Ectodermal cell (in vitro differentiated cells): ENCODE results near the gene UCP2.

Experiments used
- H3K27ac ChIP-seq: 2 replicates; pipeline ENCODE4 v1.7.0; 2013; ENCODE audit warnings: mild to moderate bottlenecking, low read depth, low read length; ENCODE audit not compliant: insufficient read depth, poor library complexity, severe bottlenecking
- H3K27me3 ChIP-seq: 2 replicates; pipeline ENCODE4 v1.7.0; 2013; ENCODE audit warnings: mild to moderate bottlenecking, low read length; ENCODE audit not compliant: insufficient read depth, control insufficient read depth, poor library complexity, severe bottlenecking
- H3K36me3 ChIP-seq: one replicate; pipeline ENCODE4 v1.7.0; 2013; ENCODE audit warnings: low read length; ENCODE audit not compliant: control insufficient read depth, insufficient read depth
- H3K4me1 ChIP-seq: one replicate; pipeline ENCODE4 v1.7.0; 2013; ENCODE audit warnings: low read length; ENCODE audit not compliant: control insufficient read depth, insufficient read depth
- H3K4me3 ChIP-seq: 2 replicates; pipeline ENCODE4 v1.7.0; 2013; ENCODE audit warnings: low read depth, low read length, control low read depth; ENCODE audit not compliant: insufficient read depth
- H3K9me3 ChIP-seq: 2 replicates; pipeline ENCODE4 v1.7.0; 2013; ENCODE audit warnings: mild to moderate bottlenecking, low read length, moderate library complexity; ENCODE audit not compliant: control insufficient read depth
- WGBS, 2 experiments: methylation state at CpG; one replicate each; pipeline ENCODE4 v1.1.7; 2013; ENCODE audit warnings: missing lambda C conversion rate in 2 of 2; 5-methylcytosine and 5-hydroxymethylcytosine counted together

Gene UCP2

DNA sequence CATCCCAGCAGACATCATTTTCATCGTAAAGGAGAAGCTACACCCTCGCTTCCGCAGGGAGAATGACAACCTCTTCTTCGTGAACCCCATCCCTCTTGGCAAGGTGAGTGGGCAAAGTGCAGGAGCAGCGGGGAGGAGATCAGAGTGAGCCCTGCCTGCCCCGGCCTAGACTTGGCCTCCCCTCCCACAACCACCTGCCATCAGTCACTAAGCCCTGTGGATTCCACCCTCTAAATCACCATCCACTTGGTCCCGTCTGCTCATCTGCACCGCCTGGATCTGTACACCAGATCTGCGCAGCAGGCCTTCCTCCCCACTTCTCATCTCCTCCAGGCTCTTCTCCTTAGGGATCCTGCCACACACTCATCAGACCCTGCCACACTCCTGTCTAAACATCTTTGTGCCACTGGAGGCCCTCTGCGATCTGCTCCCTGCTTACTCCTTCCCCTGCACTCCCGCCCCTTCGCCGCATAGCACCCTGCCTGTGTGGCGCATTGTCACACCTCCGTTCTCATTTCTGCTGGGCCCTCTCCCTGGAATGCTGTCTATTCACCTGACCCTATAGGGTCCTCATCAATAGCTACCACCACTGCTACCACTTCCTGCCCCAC lies 14.2 kb downstream of the UCP2 start:
- H3K9me3 ChIP-seq, result no peaks in the 10 kb centered on the region

GRCh38 chr11:73965764-73966121 lies 16.9 kb downstream of the UCP2 start:
- Histone ChIP-seq H3K27me3 (no peaks in the 10 kb centered on the region), H3K36me3 (no peaks in the 10 kb centered on the region), H3K4me3 (no peak overlapping the region), H3K9me3 (no peaks in the 10 kb centered on the region), H3K27ac (no peak overlapping the region), H3K4me1 (peaks cover 6% of the 10 kb centered on the region)
- 85 to 90% methylated on average over 2 of the region's 2 CpGs for WGBS, 2 experiments

More for the DNA sequence above, 14.2 kb downstream of the UCP2 start:
- no peak overlapping the region for H3K4me3 ChIP-seq
- 86 to 87% methylated on average over 15 of the region's 15 CpGs for WGBS, 2 experiments
- H3K4me1 ChIP-seq, result peaks cover 6% of the 10 kb centered on the region
- no peaks in the 10 kb centered on the region for H3K36me3 ChIP-seq
- no peak overlapping the region for H3K27ac ChIP-seq
- H3K27me3 ChIP-seq, result no peaks in the 10 kb centered on the region

DNA sequence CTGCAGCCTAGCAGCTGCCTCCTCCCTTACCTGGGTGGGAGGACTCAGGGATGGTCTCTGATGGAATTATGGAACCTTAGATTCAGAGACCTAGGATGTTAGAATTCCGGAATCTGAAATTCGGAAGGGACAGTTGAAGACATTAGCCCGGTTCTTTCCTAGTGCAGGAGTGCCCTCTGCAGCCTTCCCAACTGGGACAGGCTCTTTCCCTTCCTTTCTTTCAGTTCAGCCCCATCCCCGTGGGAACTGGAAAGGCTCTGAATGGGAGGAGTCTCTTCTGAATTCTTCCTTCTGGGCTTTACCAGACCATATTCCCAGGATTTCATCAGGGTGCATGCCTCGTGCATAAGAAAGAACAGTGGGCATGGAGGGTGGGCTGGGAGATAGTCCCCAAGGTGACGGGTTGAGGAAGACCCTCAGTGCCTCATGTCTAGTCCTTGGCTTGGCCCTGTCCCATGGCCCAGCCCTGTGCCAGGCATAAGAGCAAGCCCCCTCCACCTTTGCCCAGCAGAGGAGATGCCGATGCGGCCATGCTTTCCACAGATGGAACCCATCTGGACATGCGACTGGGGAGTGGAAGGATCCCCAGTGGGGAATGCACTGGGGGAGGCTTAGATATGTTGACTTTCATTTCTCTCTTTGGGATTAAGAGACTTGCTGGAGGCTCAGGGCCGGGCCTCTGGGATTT lies 17.4 kb downstream of the UCP2 start:
- H3K4me3 ChIP-seq, result no peak overlapping the region
- H3K9me3 ChIP-seq, result no peaks in the 10 kb centered on the region
- peaks cover 6% of the 10 kb centered on the region for H3K4me1 ChIP-seq
- H3K27ac ChIP-seq, result no peak overlapping the region
- no peaks in the 10 kb centered on the region for H3K27me3 ChIP-seq
- H3K36me3 ChIP-seq, result no peaks in the 10 kb centered on the region
- 81 to 84% methylated on average over 10 of the region's 10 CpGs for WGBS, 2 experiments

- Histone ChIP-seq H3K36me3 (no peaks in the 10 kb centered on the region), H3K4me1 (peaks cover 6% of the 10 kb centered on the region), H3K27ac (no peak overlapping the region), H3K9me3 (no peaks in the 10 kb centered on the region), H3K27me3 (no peaks in the 10 kb centered on the region), H3K4me3 (no peak overlapping the region)
- 81 to 96% methylated on average over 7 to 8 of the region's 8 CpGs for WGBS, 2 experiments
Observed at GRCh38 chr11:73963861-73964260, 18.8 kb downstream of the UCP2 start.

GRCh38 chr11:73962101-73962705 lies 20.4 kb downstream of the UCP2 start:
- no peak overlapping the region for H3K4me3 ChIP-seq
- H3K27ac ChIP-seq, result no peak overlapping the region
- H3K27me3 ChIP-seq, result no peaks in the 10 kb centered on the region
- WGBS, 2 experiments, result 89 to 90% methylated on average over 7 of the region's 7 CpGs
- no peaks in the 10 kb centered on the region for H3K9me3 ChIP-seq
- H3K36me3 ChIP-seq, result no peaks in the 10 kb centered on the region
- H3K4me1 ChIP-seq, result peaks cover 6% of the 10 kb centered on the region

GRCh38 chr11:73961321-73961720 lies 21.3 kb downstream of the UCP2 start:
- 76 to 79% methylated on average over 4 of the region's 4 CpGs for WGBS, 2 experiments

DNA sequence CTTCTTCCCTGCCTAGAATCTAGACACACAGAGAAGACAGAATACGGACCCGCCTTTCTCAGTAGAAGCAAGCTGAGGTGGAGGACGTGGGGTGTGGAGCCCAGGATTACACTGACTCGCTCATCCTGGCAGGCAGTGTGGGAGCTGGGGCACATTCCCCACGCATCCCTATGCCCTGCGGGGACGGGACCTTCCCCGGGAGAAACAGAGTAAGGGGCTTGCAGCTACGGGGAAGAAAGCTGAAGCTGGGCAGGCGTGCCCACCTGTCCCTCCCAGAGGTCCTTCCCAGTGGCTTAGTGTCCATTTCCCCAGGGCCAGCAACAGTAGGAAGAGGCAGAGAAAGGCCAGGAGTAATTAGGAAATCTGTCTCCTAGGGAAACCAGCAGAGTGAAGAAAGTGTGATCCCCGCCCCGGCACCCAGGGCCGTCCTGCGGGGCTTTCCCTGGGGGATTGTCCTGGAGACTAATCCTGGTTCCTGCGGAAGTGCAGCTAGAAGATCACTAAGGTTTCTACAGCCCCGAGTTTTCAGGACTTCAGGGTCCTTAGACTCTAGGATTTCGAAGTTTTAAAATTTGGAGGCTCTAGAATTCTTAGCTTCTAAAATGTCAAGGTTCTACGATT lies 24.0 kb downstream of the UCP2 start:
- no peak overlapping the region for H3K27ac ChIP-seq
- 89 to 91% methylated on average over 18 of the region's 18 CpGs for WGBS, 2 experiments
- H3K36me3 ChIP-seq, result no peaks in the 10 kb centered on the region
- no peaks in the 10 kb centered on the region for H3K4me1 ChIP-seq
- no peaks in the 10 kb centered on the region for H3K27me3 ChIP-seq
- no peak overlapping the region for H3K4me3 ChIP-seq
- no peaks in the 10 kb centered on the region for H3K9me3 ChIP-seq

More at GRCh38 chr11:73961321-73961720, 21.3 kb downstream of the UCP2 start:
- Histone ChIP-seq H3K4me1 (peaks cover 6% of the 10 kb centered on the region), H3K27ac (no peak overlapping the region), H3K27me3 (no peaks in the 10 kb centered on the region), H3K9me3 (no peaks in the 10 kb centered on the region), H3K4me3 (no peak overlapping the region), H3K36me3 (no peaks in the 10 kb centered on the region)

GRCh38 chr11:73957654-73958361 lies 24.8 kb downstream of the UCP2 start:
- Histone ChIP-seq H3K4me3 (no peak overlapping the region), H3K27me3 (no peaks in the 10 kb centered on the region), H3K36me3 (no peaks in the 10 kb centered on the region), H3K4me1 (no peaks in the 10 kb centered on the region), H3K9me3 (no peaks in the 10 kb centered on the region), H3K27ac (no peak overlapping the region)
- 92% methylated on average over 25 of the region's 25 CpGs for WGBS, 2 experiments

GRCh38 chr11:73956876-73957653 lies 25.6 kb downstream of the UCP2 start:
- H3K36me3 ChIP-seq, result no peaks in the 10 kb centered on the region
- no peak overlapping the region for H3K27ac ChIP-seq
- H3K4me3 ChIP-seq, result no peak overlapping the region
- no peaks in the 10 kb centered on the region for H3K27me3 ChIP-seq
- H3K4me1 ChIP-seq, result no peaks in the 10 kb centered on the region
- no peaks in the 10 kb centered on the region for H3K9me3 ChIP-seq
- 88 to 89% methylated on average over 29 of the region's 29 CpGs for WGBS, 2 experiments
